ENCODE measurements around the gene BRF1.

BRF1 gene

GRCh38 chr14:105223770-105224544 is 76.8 kb downstream of the BRF1 start:
- DNase-seq = no peak

GRCh38 chr14:105223260-105223659 is 77.5 kb downstream of the BRF1 start:
- no peak for DNase-seq

- DNase-seq = no peak
Observed at GRCh38 chr14:105221598-105222178, 79.1 kb downstream of the BRF1 start.

- no peak for DNase-seq
Observed at GRCh38 chr14:105220699-105221597, 79.9 kb downstream of the BRF1 start.

GRCh38 chr14:105219753-105220152 is 81.0 kb downstream of the BRF1 start:
- no peak for DNase-seq

- no peak for DNase-seq
Observed at GRCh38 chr14:105219043-105219612, 81.7 kb downstream of the BRF1 start.

GRCh38 chr14:105218611-105219010 is 82.2 kb downstream of the BRF1 start:
- DNase-seq = no peak

GRCh38 chr14:105217774-105218173 is 83.0 kb downstream of the BRF1 start:
- DNase-seq = no peak

GRCh38 chr14:105216490-105217247 is 84.1 kb downstream of the BRF1 start:
- no peak for DNase-seq

GRCh38 chr14:105215602-105216001 is 85.2 kb downstream of the BRF1 start:
- DNase-seq = no peak

- DNase-seq = no peak
Observed at GRCh38 chr14:105214324-105214915, 86.4 kb downstream of the BRF1 start.

- no peak for DNase-seq
Observed at GRCh38 chr14:105213361-105213760, 87.4 kb downstream of the BRF1 start.

GRCh38 chr14:105212541-105213300 is 88.1 kb downstream of the BRF1 start:
- no peak for DNase-seq

- DNase-seq = no peak
Observed at GRCh38 chr14:105211758-105212089, 89.1 kb downstream of the BRF1 start.

GRCh38 chr14:105211086-105211757 is 89.6 kb downstream of the BRF1 start:
- DNase-seq = no peak

- no peak for DNase-seq
Observed at GRCh38 chr14:105210266-105211025, 90.4 kb downstream of the BRF1 start.

GRCh38 chr14:105209646-105210045 is 91.2 kb downstream of the BRF1 start:
- no peak for DNase-seq

GRCh38 chr14:105209091-105209490 is 91.7 kb downstream of the BRF1 start:
- no peak for DNase-seq

- no peak for DNase-seq
Observed at GRCh38 chr14:105208738-105209075, 92.1 kb downstream of the BRF1 start.

Data from CD4-positive, alpha-beta T cell treated with Interleukin-10 for 1 hour (primary cell).